ENCODE data around the gene SLC32A1. TPM values are rescaled to one million over a fixed set of nuclear protein-coding genes. Genes with fewer than 3 reads are reported as not detected.

SLC32A1 gene
- total and polyA plus RNA-seq, 2 experiments from 2014 or later = not detected

- H3K4me1 ChIP-seq (ENCODE audit: insufficient read depth) = peaks cover 12% of the 10 kb centered on the region
- H3F3A ChIP-seq (ENCODE audit: insufficient read depth) = peaks cover 7% of the 10 kb centered on the region; the same call in 1 of the 2 replicates
- H3K4me3 ChIP-seq = no peak overlapping the region
- no peak overlapping the region; the same call in 1 of the 2 replicates for H3K9ac ChIP-seq
- TF ChIP-seq EZH2phosphoT487 (IDR thresholded peaks at IDR 0.05; ENCODE audit: insufficient read depth, low read depth) = no peak
- TF ChIP-seq EZH2 (IDR thresholded peaks at IDR 0.05; ENCODE audit: insufficient read depth, poor library complexity, severe bottlenecking) = no peak
- in situ Hi-C loops (cut with MboI) = no loop called here
- H3K9me2 ChIP-seq (ENCODE audit: insufficient read depth) = no peaks in the 10 kb centered on the region
- WGBS, 2 experiments (ENCODE audit: low coverage in 1 of 2, low lambda C conversion rate in 2 of 2, missing lambda C conversion rate in 2 of 2) = 37 to 38% methylated on average over 11 of the region's 11 CpGs
- H3K79me2 ChIP-seq (ENCODE audit: insufficient read depth) = no peaks in the 10 kb centered on the region
- peak; percentile 97 for DNase-seq
- peaks cover 16% of the 10 kb centered on the region; the same call in 1 of the 2 replicates for H3K36me3 ChIP-seq (ENCODE audit: low read depth)
- no peak overlapping the region for H2AFZ ChIP-seq
- peak overlapping the region; percentile 28 for H3K27ac ChIP-seq
- no peaks in the 10 kb centered on the region for H4K20me1 ChIP-seq (ENCODE audit: insufficient read depth)
- H3K9me3 ChIP-seq (ENCODE audit: low read depth) = no peaks in the 10 kb centered on the region
- no peaks in the 10 kb centered on the region for H3K27me3 ChIP-seq (replicated peaks; ENCODE audit: insufficient read depth)
- H3K4me2 ChIP-seq (ENCODE audit: unreplicated experiment) = peak overlapping the region; percentile 62
These were observed 40.5 kb downstream of the SLC32A1 start for GRCh38 chr20:38764567-38765318.

GRCh38 chr20:38766071-38766470, 41.8 kb downstream of the SLC32A1 start:
- no peak for DNase-seq
- Histone ChIP-seq H2AFZ (no peak overlapping the region), H3K9me2 (ENCODE audit: insufficient read depth) (no peaks in the 10 kb centered on the region), H3K4me1 (ENCODE audit: insufficient read depth) (peaks cover 12% of the 10 kb centered on the region), H3K79me2 (ENCODE audit: insufficient read depth) (no peaks in the 10 kb centered on the region), H3K9me3 (ENCODE audit: low read depth) (no peaks in the 10 kb centered on the region), H3K27ac (no peak overlapping the region), H3K9ac (no peak overlapping the region), H3K36me3 (ENCODE audit: low read depth) (peaks cover 11% of the 10 kb centered on the region; the same call in 1 of the 2 replicates), H3K4me2 (ENCODE audit: unreplicated experiment) (no peak overlapping the region), H4K20me1 (ENCODE audit: insufficient read depth) (no peaks in the 10 kb centered on the region), H3K4me3 (no peak overlapping the region), H3F3A (ENCODE audit: insufficient read depth) (peaks cover 7% of the 10 kb centered on the region; the same call in 1 of the 2 replicates), H3K27me3 (replicated peaks; ENCODE audit: insufficient read depth) (no peaks in the 10 kb centered on the region)
- TF ChIP-seq EZH2 (IDR thresholded peaks at IDR 0.05; ENCODE audit: insufficient read depth, poor library complexity, severe bottlenecking) = no peak
- TF ChIP-seq EZH2phosphoT487 (IDR thresholded peaks at IDR 0.05; ENCODE audit: insufficient read depth, low read depth) = no peak
- in situ Hi-C loops (cut with MboI) = no loop called here
- 85 to 92% methylated on average over 4 of the region's 4 CpGs for WGBS, 2 experiments (ENCODE audit: low coverage in 1 of 2, low lambda C conversion rate in 2 of 2, missing lambda C conversion rate in 2 of 2)

- peaks cover 8% of the 10 kb centered on the region for H3K4me1 ChIP-seq (ENCODE audit: insufficient read depth)
- no peaks in the 10 kb centered on the region for H3K9me3 ChIP-seq (ENCODE audit: low read depth)
- no peak overlapping the region for H3K4me3 ChIP-seq
- no peak overlapping the region for H3K27ac ChIP-seq
- no peak for DNase-seq
- H3K4me2 ChIP-seq (ENCODE audit: unreplicated experiment) = no peak overlapping the region
- 94 to 97% methylated on average over 13 of the region's 13 CpGs for WGBS, 2 experiments (ENCODE audit: low coverage in 1 of 2, low lambda C conversion rate in 2 of 2, missing lambda C conversion rate in 2 of 2)
- H3K9ac ChIP-seq = no peak overlapping the region
- no peaks in the 10 kb centered on the region for H4K20me1 ChIP-seq (ENCODE audit: insufficient read depth)
- in situ Hi-C loops (cut with MboI) = no loop called here
- H2AFZ ChIP-seq = no peak overlapping the region
- no peak for TF ChIP-seq EZH2 (IDR thresholded peaks at IDR 0.05; ENCODE audit: insufficient read depth, poor library complexity, severe bottlenecking)
- no peak for TF ChIP-seq EZH2phosphoT487 (IDR thresholded peaks at IDR 0.05; ENCODE audit: insufficient read depth, low read depth)
- H3K36me3 ChIP-seq (ENCODE audit: low read depth) = peaks cover 16% of the 10 kb centered on the region
- H3F3A ChIP-seq (ENCODE audit: insufficient read depth) = 0 out of 2 replicates have a peak, but pooled peaks cover under 1% of the 10 kb centered on the region
- no peaks in the 10 kb centered on the region for H3K27me3 ChIP-seq (replicated peaks; ENCODE audit: insufficient read depth)
- no peaks in the 10 kb centered on the region for H3K9me2 ChIP-seq (ENCODE audit: insufficient read depth)
- no peaks in the 10 kb centered on the region for H3K79me2 ChIP-seq (ENCODE audit: insufficient read depth)
These were observed 45.4 kb downstream of the SLC32A1 start for GRCh38 chr20:38769376-38770295.

- Histone ChIP-seq H3F3A (ENCODE audit: insufficient read depth) (no peaks in the 10 kb centered on the region), H3K9me3 (ENCODE audit: low read depth) (no peaks in the 10 kb centered on the region), H3K4me1 (ENCODE audit: insufficient read depth) (no peaks in the 10 kb centered on the region), H3K79me2 (ENCODE audit: insufficient read depth) (no peaks in the 10 kb centered on the region), H3K4me3 (no peak overlapping the region), H3K9ac (no peak overlapping the region), H3K27me3 (replicated peaks; ENCODE audit: insufficient read depth) (no peaks in the 10 kb centered on the region), H3K9me2 (ENCODE audit: insufficient read depth) (no peaks in the 10 kb centered on the region), H3K4me2 (ENCODE audit: unreplicated experiment) (no peak overlapping the region), H3K27ac (no peak overlapping the region), H4K20me1 (ENCODE audit: insufficient read depth) (no peaks in the 10 kb centered on the region), H3K36me3 (ENCODE audit: low read depth) (peaks cover 15% of the 10 kb centered on the region), H2AFZ (no peak overlapping the region)
- no peak for DNase-seq
- in situ Hi-C loops (cut with MboI) = no loop called here
- TF ChIP-seq EZH2phosphoT487 (IDR thresholded peaks at IDR 0.05; ENCODE audit: insufficient read depth, low read depth) (no peak), EZH2 (IDR thresholded peaks at IDR 0.05; ENCODE audit: insufficient read depth, poor library complexity, severe bottlenecking) (no peak)
- 82 to 86% methylated on average over 3 of the region's 3 CpGs for WGBS, 2 experiments (ENCODE audit: low coverage in 1 of 2, low lambda C conversion rate in 2 of 2, missing lambda C conversion rate in 2 of 2)
These were observed 46.3 kb downstream of the SLC32A1 start for GRCh38 chr20:38770546-38770945.
